Omental fat pad (tissue), 4 donors: ENCODE results near the gene HOXA2. TPM values are rescaled to one million over a fixed set of nuclear protein-coding genes. Genes with fewer than 3 reads are reported as not detected.

Source experiments
- ATAC-seq: fragments of 150-250 bp; one replicate; pipeline ENCODE4 v1.9.1; 2016; ENCODE audit warnings: mild to moderate bottlenecking, moderate library complexity; ENCODE audit not compliant: low FRiP score
- DNase-seq: peaks from one replicate; pipeline ENCODE4 v3.0.0-alpha.2; 2019; ENCODE audit warnings: low spot score
- total RNA-seq, 4 donors: library from RNA; depleted of rRNA; stranded (reverse); fragments of >200 nt; gene quantifications; one replicate each; pipeline ENCODE4 v1.1.0, GENCODE V29; 2016
- TF ChIP-seq, protein P1 (sequence below), 3 donors: fragments of 450-650 bp; IDR thresholded peaks; one replicate each; pipeline ENCODE4 v1.5.1; 2016 to 2017; ENCODE audit warnings: antibody characterized with exemption in 3 of 3, mild to moderate bottlenecking in 3 of 3, moderate library complexity in 2 of 3

The HOXA2 gene
- total RNA-seq, 4 donors from 2014 or later = 1.1 to 3.5 (median 1.5) TPM

DNA sequence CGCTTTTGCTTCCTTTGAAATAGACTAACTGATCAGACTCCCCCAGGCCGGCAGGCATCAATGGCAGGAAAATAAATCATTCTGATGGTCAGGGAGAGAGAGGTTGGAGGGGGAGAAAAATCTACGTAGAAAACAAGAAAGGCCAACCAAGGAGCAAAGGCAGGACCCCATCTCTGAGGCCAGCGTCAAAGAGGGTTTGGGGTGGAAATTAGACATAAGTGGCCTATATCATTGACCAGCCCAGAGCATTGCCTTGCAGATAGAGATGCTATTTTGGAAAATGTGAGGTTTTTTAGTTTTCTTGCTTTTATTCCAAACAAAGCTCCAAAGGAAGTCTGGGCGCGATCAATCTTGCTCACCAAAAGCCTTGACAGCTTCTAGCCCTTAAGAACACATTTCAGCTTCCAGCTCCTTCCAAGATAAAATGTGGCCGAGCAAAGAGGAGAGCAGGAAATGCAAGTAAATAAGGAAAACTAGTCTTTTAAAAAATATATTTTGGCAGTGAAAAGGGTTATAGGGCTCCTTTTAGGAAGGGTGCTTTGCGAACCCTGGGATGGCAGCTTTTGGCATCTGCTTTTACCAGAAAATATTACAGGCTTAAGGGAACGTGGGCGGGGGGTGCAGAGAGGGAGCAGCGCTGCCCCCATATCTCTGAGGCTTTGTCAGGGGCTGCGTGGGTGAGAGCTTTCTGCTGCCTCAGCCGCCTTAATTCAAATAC lies 2.0 kb upstream of the HOXA2 start:
- ATAC-seq (no peak), DNase-seq (no peak)
- TF ChIP-seq, protein P1, sequence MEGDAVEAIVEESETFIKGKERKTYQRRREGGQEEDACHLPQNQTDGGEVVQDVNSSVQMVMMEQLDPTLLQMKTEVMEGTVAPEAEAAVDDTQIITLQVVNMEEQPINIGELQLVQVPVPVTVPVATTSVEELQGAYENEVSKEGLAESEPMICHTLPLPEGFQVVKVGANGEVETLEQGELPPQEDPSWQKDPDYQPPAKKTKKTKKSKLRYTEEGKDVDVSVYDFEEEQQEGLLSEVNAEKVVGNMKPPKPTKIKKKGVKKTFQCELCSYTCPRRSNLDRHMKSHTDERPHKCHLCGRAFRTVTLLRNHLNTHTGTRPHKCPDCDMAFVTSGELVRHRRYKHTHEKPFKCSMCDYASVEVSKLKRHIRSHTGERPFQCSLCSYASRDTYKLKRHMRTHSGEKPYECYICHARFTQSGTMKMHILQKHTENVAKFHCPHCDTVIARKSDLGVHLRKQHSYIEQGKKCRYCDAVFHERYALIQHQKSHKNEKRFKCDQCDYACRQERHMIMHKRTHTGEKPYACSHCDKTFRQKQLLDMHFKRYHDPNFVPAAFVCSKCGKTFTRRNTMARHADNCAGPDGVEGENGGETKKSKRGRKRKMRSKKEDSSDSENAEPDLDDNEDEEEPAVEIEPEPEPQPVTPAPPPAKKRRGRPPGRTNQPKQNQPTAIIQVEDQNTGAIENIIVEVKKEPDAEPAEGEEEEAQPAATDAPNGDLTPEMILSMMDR (IDR thresholded peaks at IDR 0.05) = no peak

DNA sequence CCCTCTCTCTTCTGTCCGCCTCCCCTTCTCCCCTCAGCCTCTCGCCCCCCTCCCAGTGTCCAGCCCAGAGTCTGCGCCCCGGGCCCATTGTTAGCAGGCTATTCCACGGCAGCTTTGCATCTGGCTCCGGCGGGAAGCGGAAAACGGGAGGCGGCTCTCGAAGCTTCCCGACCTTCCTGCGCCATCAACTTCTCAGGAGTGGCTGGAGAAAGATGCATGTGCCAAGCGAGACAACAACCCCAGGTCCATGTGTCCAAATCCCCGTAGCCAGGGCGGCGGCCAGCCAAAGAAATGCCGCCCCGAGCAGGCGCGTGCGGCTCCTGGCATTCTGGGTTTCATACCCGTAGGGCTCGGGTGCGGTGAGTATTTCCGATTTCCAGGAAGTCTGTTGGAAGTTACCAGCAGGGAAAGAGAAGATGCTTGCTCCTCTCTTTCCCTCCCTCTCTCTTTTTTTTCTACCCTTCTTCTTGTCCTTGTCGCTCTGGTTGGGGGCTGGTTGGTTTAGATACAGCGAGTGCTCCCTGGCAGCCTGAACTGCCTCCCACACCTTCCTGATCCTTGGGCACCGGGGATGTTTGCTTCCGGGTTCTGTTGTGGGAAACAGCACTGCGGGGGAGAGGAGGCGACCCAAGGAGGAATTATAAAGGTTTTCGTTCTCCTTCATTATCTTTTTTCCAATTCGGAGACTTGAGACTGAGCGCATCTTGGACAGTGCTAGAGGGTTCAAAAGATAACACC lies 1.2 kb upstream of the HOXA2 start:
- DNase-seq = no peak
- TF ChIP-seq, protein P1 (IDR thresholded peaks at IDR 0.05) = no peak
- ATAC-seq = no peak

DNA sequence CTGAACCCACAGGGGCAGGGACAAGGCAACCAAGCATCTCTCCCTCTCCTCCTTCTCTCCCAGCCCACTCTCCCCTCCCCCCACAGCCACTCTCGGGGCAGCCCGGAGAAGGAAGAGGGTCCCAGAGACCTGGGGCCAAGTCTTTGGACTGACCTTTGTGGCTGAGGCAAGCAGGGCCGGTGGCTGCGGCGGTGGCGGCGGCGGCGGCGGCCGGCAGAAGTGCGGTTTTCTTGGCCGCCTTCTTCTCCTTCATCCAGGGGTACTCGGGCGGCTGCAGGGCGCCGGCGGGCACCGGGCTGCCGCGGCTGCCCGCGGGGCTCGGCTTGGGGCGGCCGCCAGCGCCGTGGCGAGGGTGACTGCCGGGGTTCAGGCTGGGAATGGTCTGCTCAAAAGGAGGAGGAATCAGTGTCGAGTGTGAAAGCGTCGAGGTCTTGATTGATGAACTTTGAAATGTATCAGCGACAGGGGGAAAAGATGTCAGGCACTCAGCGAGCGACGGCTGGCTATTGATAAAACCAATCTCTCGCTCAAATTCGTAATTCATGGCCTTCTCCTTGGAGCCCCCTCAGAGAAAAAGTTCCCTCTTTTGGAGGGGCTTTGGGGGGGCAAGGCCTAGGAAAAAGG lies 414 bp downstream of the HOXA2 start:
- TF ChIP-seq, protein P1 (IDR thresholded peaks at IDR 0.05) = no peak
- no peak for ATAC-seq

DNA sequence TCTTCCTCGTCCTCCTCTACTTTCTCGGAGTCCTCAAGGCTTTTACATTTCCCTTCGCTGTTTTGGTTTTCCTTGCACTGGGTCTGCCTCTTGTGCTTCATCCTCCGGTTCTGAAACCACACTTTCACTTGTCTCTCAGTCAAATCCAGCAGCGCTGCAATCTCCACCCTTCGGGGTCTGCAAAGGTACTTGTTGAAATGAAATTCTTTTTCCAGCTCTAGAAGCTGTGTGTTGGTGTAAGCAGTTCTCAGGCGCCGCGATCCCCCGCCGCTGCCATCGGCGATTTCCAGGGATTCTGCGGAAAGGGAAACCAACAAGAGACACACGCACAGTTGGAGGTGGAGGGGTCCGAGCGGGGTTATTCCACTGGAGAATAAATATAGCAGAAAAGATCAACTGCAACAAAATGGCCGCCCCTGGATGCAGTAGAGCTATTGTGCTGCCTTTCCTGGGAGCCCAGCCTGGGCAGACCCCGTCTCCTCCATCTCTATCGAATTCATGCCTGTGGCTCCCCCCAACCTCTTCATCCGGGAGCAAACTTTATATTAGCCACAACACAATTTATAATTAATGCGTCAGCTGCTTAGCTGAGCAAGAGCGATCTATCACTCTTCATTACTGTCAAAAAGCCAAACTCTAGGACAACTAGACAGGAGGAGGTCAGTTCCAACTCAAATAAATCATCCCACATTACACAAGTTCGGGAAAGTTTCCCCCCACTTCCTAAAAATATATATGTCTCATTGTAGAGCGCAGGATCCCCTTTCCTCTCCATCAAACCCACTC lies 1.1 kb downstream of the HOXA2 start:
- ATAC-seq (no peak), DNase-seq (no peak)
- TF ChIP-seq, protein P1 (IDR thresholded peaks at IDR 0.05) = no peak

More for the DNA sequence above, 414 bp downstream of the HOXA2 start:
- DNase-seq = no peak

DNA sequence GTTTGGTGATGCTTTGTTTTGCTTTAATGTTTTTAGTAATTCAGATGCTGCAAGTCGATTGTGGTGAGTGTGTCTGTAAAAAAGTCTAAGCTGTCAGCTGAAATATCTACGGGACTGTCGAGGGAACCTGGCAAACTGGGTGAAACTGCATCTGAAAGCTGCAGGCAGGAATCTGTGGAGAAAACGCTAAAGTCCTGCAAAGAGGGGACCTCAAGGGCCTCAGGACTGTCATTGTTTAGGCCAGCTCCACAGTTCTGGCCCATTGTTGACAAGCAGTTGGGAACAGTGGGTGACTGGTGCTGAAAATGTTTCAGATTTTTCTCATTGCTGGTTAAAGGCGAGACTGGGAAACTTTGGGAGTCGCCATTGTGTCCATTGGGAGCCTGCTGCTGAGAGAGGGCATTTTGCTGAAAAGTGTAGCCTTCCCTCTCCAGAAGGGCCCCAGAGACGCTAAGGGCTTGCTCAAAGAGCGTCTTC lies 1.8 kb downstream of the HOXA2 start:
- ATAC-seq = no peak
- DNase-seq = no peak
- TF ChIP-seq, protein P1 (IDR thresholded peaks at IDR 0.05) = no peak

DNA sequence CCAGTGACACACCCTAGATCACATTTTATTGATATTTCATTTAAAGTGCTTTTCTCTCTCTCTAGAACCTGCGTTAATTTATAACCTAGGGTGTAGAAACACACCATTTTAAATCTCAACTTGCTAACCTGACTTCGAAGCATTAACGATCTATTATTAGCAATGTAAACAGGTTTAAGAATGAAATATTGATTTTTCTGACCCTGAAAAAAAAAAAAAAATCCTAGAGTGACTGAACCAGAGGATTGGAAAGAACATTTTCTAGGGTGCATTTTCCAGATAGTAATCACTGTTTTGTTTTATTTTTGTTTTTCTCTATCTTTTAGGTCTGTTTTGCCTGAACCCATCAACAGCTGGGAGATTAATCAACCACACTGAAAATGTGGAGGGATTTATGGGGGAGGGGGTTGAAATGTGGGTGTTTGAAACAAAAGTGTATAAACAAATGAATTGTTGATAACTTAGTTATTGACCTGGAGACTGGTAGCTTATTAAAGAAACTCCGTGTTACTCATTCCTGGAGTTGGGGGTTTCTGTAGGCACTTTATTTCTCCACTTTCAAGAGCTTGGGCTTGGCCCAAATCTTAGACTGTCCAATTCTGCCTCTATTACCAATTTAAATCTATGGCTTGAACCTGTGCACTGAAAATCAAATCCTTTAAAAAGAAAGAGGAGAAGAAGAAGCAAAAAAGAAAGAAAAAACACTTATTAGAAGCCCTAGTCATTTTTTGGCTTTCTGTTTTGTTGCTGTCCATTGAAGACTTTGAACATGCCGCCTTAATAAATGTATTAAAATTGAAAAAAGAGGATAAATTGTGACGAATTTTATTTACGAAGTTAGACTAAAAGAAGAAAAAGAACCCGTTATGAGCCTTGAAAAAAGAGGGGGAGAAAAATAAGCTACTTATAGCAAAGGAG lies 2.8 kb downstream of the HOXA2 start:
- DNase-seq = no peak
- no peak for ATAC-seq
- TF ChIP-seq, protein P1 (IDR thresholded peaks at IDR 0.05) = no peak
